Fibroblast of mammary gland (primary cell): ENCODE results near the gene CSNK2A1.

Experiments used
- DNase-seq: peaks from one replicate; pipeline ENCODE4 v3.0.0-alpha.2; 2010; ENCODE audit warnings: low read depth
- H3K4me3 ChIP-seq: 2 replicates; pipeline ENCODE4 v1.5.1; 2011; ENCODE audit warnings: low read depth, mild to moderate bottlenecking, low read length, moderate library complexity; ENCODE audit not compliant: control insufficient read depth
- TF ChIP-seq, protein P1 (sequence below): conservative IDR thresholded peaks from 2 replicates; pipeline ENCODE4 v1.5.1; 2011; ENCODE audit warnings: low read depth, low read length, inconsistent platforms; ENCODE audit not compliant: control insufficient read depth, insufficient read depth

CSNK2A1 gene

DNA sequence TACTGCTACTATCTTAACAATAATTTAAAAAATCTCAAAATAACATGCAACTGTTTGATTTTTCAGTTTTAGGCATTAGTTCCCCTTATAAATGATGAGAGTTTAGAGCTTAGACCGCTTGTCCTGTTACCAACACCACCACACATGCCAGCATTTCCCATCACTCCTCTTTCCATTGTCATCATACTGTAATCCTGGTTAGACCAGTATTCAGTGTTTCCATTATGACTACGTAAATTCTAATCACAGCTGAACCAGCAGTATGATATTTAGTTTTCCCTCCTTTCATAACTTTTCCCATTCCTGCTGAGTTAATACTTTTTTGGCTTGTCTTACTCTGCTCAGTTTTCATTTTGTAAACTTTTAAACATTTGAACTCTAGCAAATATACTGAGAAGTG lies 69.0 kb downstream of the CSNK2A1 start:
- no peak for DNase-seq
- TF ChIP-seq, protein P1, sequence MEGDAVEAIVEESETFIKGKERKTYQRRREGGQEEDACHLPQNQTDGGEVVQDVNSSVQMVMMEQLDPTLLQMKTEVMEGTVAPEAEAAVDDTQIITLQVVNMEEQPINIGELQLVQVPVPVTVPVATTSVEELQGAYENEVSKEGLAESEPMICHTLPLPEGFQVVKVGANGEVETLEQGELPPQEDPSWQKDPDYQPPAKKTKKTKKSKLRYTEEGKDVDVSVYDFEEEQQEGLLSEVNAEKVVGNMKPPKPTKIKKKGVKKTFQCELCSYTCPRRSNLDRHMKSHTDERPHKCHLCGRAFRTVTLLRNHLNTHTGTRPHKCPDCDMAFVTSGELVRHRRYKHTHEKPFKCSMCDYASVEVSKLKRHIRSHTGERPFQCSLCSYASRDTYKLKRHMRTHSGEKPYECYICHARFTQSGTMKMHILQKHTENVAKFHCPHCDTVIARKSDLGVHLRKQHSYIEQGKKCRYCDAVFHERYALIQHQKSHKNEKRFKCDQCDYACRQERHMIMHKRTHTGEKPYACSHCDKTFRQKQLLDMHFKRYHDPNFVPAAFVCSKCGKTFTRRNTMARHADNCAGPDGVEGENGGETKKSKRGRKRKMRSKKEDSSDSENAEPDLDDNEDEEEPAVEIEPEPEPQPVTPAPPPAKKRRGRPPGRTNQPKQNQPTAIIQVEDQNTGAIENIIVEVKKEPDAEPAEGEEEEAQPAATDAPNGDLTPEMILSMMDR = no peak
- no peak overlapping the region for H3K4me3 ChIP-seq

DNA sequence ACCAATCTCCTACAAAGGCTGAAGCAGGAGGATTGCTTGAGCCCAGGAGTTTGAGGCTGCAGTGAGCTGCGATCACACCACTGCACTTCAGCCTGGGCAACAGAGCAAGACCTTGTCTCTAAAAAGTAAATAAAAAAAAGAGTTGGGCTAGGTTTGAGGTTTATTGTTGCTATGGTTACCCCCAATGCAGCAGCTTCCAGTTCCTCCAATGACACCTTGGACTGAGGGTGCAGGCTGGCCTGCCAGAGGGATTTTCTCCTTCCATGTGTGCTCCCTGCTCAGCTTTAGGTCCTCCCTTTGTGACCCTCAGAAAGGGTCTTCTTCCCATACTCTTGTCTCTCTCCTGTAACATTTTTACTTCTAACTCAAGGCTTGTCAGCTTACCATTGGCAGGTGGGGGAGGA lies 70.7 kb downstream of the CSNK2A1 start:
- no peak overlapping the region for H3K4me3 ChIP-seq
- TF ChIP-seq, protein P1 = no peak
- DNase-seq = no peak

DNA sequence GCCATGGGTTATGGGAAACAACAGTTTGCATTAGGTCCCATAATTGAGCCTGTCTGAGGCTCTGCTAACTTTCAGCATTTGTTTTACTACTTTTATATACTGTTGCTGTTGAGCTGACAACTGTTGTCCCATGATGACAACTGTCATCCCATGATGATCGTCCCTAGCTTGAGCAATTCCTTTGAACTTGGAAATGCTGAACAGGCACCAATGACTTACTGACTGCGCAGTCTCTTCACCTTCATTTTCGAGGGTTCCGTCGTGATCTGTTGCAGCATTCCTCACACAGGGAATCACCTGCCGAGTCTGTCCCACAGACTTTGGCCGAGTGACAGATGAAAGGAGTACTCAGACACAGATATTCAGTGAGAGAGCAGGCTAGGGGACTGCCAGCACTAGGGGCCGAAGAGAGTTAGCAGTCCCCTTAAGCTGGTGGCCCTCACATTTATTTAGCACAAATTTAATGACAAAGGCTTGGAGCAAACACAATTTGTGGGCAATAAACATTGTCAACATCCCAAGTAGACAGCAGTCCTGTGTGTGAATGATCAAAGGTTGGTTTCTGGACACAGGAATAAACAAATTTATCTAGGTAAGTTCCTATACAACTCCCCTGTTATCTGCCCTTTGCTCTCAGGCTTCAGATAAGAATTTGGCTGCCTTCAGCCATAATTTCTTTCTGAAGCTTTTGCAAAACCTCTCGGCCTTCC lies 71.3 kb downstream of the CSNK2A1 start:
- TF ChIP-seq, protein P1 = no peak
- H3K4me3 ChIP-seq = no peak overlapping the region
- DNase-seq = no peak

DNA sequence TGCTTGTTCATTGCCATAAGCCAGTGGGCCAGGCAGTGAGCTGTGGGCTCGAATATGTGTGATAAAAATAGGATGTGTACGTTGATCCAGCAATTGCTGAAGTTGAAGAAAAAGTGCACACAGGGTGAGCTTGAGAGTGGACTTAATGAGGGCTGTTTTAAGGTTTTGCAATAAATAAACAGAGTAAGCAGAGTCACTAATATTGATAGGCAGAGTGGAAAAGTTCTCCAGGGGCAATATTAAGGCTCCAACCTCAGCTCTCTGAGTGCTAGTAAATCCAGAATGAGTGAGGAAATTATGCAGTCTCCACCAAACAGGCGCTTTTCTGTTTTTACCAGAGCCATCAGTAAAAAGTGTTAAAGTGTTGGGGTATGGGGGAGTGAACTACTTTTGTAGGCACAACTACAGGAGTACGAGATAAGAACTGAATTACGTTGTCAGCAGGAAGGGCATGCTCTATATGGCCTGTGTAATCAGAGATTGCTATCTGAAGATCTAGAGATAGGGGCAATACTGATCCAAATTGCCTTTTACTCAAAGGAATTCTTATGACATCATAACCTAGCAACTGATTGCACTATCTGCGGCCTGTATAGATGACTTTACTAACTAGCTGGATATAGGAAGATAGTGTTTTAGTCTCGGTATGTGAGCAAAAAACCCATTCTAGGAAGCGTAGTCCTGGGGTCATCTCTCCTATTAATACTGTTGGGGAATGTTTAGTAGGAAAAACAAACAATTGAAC lies 73.7 kb downstream of the CSNK2A1 start:
- DNase-seq = no peak
- TF ChIP-seq, protein P1 = no peak
- no peak overlapping the region for H3K4me3 ChIP-seq

DNA sequence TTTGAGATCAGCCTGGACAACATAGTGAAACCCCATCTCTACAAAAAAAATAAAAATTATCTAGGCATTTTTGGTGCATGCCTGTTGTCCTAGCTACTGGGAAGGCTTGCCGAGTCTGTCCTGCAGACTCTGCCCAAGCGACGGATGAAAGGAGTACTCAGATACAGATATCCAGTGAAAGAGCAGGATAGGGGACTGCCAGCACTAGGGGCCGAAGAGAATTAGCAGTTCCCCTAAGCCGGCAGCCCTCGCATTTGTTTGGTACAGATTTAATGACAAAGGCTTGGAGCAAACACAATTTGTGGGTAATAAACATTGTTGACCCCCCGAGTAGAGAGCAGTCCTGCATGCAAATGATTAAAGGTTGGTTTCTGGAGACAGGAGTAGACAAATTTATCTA lies 75.8 kb downstream of the CSNK2A1 start:
- TF ChIP-seq, protein P1 = no peak
- H3K4me3 ChIP-seq = no peak overlapping the region
- DNase-seq = no peak

DNA sequence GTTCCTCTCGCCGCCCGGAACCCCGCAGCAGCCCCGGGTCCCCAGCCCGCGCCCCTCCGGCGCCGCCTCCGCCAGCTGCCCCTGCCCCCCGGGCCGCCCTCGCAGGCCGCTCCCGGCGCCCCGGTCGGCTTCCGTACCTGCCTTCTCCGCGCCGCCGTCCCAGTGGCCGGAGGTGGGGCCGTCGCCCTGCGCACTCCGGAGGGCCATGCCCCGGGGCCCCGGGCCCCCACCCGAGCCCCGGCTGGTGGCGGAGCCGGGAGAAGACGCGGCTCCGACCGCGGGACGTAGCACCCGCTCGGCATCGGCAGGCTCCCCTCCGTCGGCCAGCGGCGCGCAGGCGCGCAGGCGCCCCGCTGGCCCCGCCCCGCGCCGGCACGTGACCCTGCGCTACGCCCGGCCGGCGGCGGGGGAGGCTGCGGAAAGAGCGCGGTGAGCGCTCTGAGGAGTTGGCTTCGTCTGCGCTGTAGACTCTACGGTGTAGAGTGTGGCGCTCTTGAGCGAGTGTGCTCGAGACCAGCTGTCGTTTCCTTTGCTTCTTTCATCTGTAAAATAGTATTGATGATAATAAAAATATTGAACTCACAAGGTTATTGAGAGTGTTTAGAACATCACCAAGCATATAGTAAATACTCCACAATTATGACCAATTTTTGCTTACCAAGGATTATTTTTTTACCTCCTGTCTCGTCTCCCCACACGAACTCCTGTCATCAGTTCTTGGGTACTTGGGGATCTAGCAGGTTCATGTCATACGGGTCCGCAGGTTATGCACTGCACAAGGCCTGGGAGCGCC lies 81.2 kb downstream of the CSNK2A1 start, which contains the start of gene TBC1D20:
Gene TBC1D20, minus strand, starts transcription at position 335 of the 793 bp plus-strand sequence. Its CDS starts 128 bp downstream, at position 207.
- peak; percentile 80 for DNase-seq

More for the DNA sequence above, 81.2 kb downstream of the CSNK2A1 start, which contains the start of gene TBC1D20:
- TF ChIP-seq, protein P1 = peak; percentile 9
- peak within 1 kb of the TSS; percentile 83 for H3K4me3 ChIP-seq
